Forelimb muscle (tissue), 1 donor: Measurements from ENCODE around the gene CDRT15L2. TPM values are rescaled to one million over a fixed set of nuclear protein-coding genes. Genes with fewer than 3 reads are reported as not detected.
"Not testable (repeated sequence)": the region's sequence is repeated elsewhere in the genome, so short reads cannot be mapped to it uniquely, and the experiment has no call there.

Experiments
- DNase-seq: peaks from one replicate; pipeline ENCODE4 v3.0.0-alpha.2; 2013; ENCODE audit warnings: low read depth
- polyA plus RNA-seq: library from polyadenylated mRNA; unstranded; fragments of 120-200 nt; gene quantifications from one replicate; pipeline ENCODE4 v1.2.1, GENCODE V29; 2013; ENCODE audit not compliant: insufficient read length

CDRT15L2 gene
- polyA plus RNA-seq: not detected

DNA sequence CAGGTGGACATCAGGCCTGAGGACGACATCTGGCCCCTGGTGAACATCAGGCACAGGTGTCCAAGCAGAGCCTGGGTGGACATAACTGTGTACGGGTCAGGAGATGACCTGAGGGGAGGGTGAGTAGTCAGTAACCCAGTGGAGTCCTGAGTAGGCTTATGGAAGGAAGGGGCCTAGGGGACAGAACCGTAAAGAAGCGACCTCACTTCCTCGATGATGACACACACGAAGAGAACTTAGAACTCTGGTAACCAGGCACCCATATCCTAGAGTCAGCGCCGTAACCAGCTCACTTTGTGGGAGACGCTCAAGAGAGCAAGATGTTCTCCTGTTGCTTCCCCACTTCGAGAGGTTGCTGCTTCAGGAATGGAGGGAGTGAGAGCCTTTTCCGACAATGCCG lies at the start of gene CDRT15L2:
Gene CDRT15L2, plus strand, starts transcription at position 301 of the 400 bp plus-strand sequence. Its CDS starts 20 bp downstream, at position 321.
- DNase-seq: not testable (repeated sequence)

DNA sequence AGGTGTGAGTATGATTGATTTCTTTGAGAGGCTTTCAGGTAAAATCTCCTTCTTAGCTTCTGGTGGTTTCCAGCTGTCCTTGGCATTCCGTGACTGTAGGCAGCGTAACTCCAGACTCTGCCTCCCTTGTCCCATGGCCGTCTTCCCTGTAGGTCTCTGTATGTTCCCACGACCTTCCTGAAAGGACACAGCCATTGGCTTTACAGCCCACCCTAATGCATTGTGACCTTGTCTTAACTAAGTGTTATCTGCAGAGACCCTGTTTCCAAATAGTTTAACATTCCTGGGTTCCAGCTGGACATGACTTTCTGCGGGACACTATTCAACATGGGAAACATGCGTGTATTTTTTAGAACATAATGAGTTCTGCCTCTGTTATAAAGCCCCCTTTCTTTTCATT lies 49.4 kb upstream of the CDRT15L2 start:
- DNase-seq: not testable (repeated sequence)

DNA sequence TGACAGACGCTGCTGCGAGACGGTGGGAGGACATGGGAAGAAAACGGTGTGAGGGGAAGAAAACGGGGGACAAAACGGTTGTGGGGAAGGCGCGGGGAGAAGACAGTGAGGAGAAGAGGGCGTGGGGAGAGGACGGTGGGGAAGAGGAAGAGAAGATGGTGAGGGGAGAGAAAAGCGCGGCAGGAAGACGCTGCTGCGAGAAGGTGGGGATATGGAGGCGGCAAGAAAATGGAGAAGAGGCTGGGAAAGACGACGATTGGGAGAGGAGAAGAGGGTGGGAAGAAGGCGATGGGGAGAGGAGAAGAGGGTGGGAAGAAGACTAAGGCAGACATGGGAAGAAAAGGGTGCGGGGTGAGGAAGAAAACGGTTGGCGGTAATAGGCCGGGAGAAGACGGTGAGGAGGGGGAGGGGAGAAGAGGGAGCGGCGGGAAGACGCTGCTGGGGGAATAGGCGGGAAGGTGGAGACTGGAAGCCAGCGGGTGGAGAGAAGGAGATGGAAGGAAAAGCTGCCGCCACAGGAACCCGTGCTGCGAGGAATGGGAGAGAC lies 46.9 kb upstream of the CDRT15L2 start:
- peak; percentile 65 for DNase-seq

DNA sequence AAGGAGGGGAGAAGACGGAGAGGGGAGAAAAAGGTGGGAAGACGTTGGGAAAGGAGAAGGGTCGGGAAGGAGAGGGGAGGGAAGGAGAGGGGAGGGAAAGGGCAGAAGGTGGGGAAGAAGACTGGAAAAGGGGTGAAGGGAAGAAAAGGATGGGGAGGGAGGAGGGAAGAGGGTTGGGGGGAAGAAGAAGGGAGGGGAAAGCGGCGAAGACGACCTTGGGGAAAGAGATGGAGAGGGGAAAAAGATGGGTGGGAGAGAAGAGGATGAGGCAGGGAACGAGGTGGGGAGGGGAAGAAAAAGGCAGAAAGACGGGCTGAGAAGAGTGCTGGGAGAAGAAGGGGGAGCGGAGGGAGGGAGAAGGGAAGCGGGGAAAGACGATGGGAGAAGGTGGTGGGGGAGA lies 46.3 kb upstream of the CDRT15L2 start:
- not testable (repeated sequence) for DNase-seq

DNA sequence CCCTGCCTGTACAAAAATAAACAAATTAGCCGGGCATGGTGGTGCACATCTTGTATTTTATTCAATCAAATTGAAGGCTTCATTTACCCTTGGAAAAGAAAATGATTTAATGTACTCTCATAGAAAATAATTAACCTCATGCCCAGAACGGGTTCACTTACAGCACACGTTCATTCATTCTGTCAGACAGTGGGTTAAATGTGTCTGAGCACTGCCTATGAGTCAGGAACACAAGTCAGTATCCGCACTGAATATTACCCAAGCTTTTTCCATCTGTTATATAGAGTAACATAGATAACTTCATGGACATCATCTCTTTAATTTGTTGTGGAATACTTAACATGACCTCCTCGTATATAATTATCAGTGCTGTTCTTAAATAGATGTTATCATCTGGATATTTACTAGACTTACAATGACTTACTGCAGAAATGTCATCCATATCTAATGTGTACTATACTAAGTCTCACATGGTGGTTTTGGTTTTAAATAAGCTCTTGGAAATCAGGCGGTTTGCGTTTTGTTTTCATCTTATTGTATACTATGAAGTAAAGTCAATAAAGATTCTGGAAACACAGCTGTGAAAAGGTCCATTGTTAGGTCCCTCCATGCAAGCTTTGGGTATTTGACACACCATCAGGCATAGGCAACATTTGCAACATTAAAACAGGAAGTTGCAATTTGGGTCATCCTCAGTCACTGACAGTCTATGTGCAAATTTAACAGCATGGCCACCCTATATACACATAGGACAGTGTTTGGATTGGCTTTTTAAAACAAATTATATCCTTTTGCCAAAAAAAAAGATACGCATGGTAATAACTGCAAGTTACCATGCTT lies 44.6 kb upstream of the CDRT15L2 start:
- not testable (repeated sequence) for DNase-seq

DNA sequence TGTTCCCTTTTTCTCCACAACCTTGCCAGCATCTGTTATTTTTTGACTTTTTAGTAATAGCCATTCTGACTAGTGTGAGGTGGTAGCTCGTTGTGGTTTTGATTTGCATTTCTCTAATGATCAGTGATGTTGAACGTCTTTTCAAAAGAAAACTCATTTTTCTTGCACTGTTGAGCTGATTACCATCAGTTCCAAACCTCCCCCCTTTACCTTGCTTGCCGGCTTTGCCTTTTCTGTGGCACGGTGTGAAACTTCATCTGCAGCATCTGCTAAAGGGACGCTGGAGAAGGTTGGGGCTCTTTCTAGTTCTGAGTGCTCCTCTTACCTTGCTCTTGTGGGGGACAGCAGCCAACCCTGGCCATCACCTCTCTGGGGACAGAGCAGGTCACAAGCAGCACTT lies 39.1 kb upstream of the CDRT15L2 start:
- not testable (repeated sequence) for DNase-seq

DNA sequence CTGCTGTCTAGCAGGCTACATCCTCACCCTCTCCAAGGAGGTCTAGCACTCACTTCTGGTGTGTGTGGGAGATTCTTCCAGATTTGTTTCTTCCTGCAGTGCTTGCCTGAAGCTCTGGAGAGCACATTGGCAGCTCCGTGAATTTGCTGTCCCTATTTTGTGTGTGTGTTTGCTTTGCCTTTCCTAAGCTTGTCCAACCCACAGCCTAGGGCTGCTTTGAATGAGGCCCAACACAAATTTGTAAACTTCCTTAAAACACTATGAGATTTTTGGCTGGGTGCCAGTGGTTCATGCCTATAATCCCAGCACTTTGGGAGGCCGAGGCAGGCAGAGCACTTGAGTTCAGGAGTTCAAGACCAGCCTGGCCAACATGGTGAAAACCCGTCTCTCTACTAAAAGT lies 38.7 kb upstream of the CDRT15L2 start:
- not testable (repeated sequence) for DNase-seq

DNA sequence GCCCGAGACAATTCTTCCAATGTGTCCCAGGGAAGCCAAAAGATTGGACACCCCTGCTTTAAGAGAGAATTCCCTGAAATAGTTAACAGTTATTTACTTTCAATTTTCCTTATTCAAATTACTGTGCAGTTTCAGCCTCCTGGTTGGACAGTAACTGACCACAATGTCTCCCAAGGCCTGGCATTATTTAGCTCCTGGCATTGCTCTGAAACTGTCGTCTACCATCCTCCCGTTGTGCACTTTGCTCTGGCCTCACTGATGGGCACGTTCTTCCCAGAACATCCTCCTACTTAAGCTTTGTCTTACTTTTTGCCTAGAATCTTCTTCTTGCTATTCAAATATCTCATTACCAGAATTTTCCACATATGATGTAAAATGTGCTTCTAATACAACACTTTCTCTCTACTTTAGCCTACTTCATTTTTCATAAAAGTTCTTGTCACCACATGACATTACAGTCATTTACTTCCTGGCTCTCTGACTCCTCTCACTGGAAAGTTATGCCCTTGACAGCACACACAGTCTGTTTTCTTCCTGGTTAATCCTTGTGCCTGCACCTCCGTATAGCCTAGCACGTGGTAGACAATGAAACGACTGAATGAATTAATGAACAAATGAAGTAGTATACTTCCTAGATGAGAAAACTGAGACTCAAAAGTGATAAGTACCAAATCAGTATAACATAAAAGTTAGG lies 37.5 kb upstream of the CDRT15L2 start:
- DNase-seq: not testable (repeated sequence)

DNA sequence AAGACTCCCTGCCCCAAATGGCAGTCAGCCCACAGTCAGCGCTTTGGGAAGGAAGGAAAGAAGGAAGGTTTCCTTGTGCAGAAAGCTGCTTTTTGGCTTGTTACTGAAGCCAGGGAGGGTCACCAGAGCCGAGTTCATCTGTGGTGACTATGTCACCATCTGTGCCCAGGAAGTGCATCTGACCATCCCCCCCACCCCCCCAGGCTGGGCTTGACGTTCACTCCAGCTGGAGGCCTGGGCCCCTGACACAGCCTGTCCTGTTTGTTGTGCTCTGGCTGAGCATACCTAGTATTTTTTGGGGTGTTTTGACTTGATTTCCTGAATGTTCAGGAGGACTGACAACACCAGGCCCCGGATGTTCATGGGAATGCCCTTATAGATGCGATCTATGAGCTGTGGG lies 31.6 kb upstream of the CDRT15L2 start:
- not testable (repeated sequence) for DNase-seq

DNA sequence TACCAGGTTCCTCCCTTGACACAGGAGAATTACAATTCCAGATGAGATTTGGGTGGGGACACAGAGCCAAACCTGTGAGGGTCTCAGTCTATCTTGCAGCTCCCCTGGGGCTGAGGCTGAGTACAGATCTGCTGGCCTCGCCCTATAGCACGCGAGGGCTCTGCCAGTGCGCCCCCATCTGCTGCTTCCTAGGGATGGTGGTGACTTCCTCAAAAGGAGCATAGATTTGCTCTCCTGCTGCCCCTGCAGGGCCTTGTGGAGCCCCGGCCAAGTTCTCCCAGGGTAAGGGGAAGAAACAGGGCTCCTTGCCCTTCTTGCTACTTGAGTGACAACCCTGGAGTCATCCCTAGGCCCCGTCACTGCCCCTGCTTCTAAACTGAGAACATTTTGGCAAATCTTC lies 26.6 kb upstream of the CDRT15L2 start:
- DNase-seq: not testable (repeated sequence)

DNA sequence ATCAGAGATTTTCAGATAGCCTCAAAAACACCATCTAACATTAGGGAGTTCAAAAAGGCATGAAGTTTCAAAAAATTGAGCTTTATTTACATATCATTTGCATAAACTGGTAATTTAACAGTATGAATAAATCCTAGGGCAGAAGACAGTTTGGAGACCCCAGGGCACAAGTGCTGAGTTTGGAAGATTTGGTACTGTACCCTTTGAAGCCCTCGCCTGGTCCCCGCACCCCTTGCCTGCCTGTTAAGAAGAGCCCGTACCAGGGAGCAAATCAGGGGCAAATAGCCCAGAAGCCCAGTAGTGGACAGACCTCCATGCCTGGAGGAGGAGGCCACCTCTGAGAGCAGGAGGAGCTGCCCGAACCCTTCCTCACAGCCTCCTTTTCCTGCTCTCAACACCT lies 24.8 kb upstream of the CDRT15L2 start:
- DNase-seq: not testable (repeated sequence)

DNA sequence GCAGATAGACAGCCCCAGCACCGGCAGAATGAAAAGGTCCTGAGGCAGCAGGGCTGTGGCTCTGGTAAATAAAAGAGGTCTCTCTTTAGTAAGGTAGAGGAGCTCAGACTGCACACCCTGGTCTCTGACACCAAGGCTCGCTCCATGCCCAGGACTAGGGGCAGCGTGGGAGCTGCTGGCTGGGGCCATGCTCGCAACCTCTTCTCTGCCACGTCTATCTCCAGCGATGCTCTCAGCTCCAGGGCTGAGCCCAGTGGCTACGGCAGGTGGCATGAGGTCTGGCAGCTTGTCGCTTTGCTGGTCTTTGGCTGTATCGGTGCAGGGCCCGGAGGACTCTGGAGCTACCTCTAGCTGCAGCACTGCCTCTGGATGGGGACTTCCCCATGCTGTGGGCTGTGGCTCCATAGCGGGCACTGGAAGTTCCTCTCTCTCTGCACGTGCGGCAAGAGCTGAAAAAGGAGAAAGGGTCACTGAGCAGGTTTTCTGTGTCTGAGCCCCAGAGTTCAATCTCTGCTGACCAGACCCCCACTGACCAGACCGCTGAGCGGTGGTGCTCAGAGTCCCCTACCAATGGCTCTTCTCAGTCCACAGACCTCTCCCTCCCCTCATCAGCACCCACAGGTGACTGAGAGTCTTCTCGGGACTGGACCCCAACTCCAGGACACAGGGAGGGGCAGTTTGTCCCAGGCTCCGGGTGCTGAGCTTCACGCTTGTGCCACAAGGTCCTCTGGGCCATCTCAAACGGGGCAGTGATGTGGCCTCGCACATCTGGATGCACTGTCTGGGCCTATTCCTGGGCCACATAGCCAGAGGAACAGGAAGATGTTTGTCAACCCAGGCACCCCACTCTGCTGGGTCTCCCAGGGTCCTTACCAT lies 24.2 kb upstream of the CDRT15L2 start:
- not testable (repeated sequence) for DNase-seq

DNA sequence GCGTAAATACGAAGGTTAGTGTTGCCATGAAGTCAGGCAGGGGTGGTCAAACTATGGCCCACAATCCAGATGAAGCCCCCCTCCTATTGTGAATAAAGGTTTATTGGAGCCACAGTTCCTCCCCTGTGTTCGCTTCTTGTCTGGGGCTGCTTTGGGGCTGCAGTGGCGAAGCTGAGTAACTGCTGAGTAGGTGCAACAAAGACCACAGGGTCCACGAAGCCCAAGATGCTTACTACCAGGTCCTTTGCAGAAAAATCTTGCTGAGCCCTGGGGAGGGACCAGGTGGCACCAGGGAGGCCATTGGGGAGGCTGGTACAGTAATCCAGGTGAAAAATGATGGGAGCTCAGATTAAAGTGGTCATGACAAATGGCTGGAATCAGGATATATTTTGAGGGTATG lies 21.4 kb upstream of the CDRT15L2 start:
- not testable (repeated sequence) for DNase-seq

DNA sequence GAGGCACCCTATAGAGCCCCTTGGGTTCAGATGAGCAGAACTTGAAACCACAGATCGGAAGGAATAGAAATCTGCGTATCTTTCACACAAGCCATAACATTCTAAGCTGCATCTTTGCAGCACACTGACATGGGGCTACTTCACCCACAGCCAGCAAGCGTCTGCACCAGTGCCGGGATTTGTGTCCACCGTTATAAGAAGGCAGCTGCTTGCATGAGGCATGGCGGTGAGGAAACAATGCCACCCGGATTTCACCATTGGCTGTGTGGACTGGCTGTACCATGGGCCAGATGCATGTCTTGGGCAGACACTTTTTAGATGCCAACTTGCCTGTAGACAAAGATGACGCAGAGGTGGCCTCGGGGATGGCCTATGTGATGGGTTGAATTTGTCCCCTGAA lies 20.5 kb upstream of the CDRT15L2 start:
- not testable (repeated sequence) for DNase-seq

DNA sequence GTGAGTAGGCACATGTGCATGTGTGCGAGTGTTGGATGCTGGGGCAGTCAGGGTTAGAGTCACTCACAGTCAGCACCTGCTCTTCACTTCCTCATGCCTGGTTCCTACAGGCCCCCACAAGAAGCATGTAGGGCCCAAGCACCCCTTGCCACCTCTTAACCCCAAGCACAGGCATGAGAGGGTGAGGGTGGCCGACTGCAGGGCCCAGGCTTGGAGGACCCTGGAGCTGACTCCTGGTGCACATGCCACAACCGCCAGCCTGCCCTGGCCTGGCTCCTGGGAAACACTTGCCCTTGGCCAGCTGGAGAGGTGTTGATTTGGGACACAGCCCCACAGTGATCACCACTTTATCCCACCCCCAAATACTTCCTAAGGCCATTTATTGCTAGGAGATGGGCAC lies 16.9 kb upstream of the CDRT15L2 start:
- DNase-seq: no peak

DNA sequence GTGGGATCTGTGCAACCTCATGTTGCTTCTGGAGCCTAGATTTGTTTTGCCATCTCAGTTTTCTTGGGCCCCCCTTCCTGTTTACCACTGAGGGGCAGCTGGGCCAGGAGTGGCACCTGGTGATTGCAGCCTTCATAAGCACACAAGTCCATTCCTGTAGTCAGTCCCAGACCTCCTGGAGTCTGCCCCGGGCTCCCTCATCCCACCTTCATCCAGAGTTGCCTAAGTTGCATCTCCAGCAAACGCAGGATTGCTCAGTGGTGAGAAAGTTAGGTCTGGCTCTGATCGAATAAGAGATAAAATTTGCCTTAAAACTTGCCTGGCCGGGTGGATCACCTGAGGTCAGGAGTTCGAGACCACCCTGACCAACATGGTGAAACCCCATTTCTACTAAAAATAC lies 14.3 kb upstream of the CDRT15L2 start:
- not testable (repeated sequence) for DNase-seq

DNA sequence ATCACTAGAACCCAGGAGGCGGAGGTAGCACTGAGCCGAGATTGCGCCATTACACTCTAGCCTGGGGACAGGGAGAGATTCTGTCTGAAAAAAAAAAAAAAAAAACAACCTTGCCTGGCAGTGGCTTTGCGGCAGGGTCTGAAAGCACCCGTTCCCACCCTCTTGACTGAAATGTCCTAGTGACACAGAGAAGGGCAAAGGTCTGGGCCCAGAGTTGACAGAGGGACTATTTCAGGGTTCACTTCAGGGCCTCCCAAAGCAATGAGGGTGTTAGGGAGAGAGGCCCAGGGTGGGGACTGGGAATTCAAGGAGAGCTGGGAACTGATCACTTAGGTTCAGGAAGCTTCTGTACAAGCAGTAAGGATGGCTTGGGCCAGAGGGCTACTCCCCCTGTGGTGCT lies 13.8 kb upstream of the CDRT15L2 start:
- no peak for DNase-seq

DNA sequence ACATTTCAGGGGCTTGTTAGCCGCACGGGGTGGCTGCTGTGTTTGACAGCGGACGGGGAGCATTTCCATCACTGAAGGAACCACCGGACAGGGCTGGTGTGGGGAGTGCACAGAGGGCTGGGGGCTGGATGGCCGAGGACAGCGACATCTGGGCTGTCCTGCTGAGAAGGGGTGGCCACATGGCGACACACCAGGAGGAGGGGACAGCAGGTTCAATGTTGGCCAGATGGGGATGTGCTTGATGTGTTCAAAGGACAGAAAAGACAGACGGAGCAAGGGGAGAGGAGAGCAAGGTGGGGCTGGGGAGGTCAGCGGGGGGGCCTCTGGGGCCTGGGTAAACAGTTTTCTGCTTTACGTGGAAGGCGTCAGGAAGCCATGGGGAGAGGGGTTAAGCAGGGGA lies 12.8 kb upstream of the CDRT15L2 start:
- DNase-seq: not testable (repeated sequence)

DNA sequence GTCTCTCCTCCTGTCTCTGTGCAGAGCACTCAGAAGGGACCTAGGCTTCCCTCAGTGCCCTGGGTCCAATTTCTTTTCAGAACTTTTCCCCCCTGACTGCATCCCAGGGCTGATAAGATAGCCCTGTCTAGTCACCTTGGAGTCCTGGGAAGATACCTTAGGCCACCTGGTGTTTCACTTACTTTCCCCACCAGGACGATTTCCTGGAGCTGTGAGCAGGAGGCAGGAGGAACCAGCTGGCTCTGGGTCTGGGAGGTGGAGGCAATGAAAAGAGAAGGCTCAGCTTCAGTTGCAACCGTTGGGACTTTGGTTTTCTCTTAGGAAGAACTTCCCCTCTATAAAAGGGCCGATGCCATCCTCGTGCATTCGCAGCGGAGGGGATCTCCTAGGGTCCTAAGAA lies 12.1 kb upstream of the CDRT15L2 start:
- DNase-seq: not testable (repeated sequence)

DNA sequence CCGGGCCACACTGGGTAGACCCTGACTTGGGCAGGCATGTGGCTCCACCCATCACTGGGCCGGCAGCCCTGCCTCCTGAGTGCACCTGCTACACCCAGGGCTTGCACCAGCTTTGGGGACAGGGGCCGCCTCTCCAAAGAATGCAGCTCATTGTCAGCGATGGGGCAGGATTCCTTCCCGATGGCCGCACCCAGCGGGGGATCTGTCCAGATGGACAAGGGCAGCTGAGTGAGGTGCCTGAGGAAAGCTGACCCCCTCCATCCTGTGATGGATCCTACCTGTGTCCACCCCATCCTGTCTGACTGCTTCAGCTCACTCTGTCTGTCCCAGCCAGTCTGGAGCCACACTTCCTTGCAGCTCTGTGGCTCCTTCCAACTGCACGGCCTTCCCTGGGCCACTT lies 10.9 kb upstream of the CDRT15L2 start:
- not testable (repeated sequence) for DNase-seq

DNA sequence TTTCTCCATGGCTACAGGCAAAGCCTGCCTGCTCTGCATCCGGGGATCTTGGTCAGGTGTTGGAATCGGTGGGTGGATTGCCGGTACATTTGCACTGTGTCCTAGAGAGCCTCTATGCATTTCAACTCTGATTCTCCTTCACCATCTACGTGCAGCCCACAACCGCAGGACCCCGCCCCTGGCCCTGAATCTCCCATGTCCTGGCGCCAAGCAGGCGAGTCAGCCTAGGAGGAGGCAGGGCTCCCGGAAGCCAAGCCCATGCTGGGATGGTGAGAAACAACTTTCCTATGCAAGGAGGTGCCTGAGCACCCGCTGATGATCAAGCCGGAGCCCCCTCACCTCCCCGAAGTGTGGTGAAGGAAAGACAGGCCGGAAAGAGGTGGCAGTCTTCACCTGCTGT lies 7.9 kb upstream of the CDRT15L2 start:
- DNase-seq: not testable (repeated sequence)

DNA sequence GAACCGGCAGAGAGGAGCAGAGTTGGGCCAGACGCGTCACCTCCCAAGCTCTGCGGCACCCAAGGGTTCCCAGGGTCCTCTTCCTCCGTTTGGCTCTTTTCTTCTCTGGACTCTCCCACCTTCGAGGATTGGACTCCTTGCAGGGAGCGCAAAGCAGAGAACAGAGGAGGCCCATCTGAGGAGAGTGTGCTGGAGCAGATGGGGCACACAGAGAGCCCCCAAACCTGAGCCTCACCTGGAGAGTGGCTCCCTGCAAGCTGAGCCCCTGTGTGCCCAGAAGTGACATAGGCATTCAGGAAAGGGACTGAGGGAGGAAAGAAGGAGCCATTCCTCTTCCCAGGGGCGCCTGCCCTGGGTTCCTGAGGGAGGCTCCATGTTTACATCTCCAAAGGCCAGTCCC lies 6.3 kb upstream of the CDRT15L2 start:
- DNase-seq: not testable (repeated sequence)
